ENCODE measurements around the gene KCNN1. TPM values are rescaled to one million over a fixed set of nuclear protein-coding genes. Genes with fewer than 3 reads are reported as not detected.

KCNN1 gene
- total and polyA plus RNA-seq, 9 of the 15 experiments (the other 6 are each of a cell fraction or from before 2014, with no cell fraction given): 0.01 to 6.2 (median 0.72) TPM

DNA sequence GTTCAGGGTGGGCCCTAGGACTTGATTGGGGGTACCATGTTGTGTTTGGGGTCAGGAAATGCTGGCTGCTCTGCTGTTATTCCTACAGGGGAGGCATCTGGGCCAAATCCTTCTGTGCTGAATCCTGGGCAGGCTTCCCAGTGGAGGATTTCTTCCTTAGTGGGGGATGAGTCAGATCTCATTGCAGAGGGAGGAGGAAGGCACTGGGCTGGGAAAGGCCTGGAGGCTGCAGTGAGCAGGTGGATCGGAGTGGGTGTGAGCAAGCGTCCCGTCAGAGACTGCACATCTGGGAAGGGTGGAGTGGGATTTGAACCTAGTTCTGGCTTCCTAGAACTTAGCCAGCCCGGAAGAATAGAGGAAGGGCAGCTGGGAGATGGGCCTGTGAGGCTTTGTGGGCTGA is 22.6 kb upstream of the KCNN1 start:
- DNase-seq (ENCODE audit: extremely low read depth in 1 of 4, low spot score in 3 of 4) (no peak), FAIRE-seq (no peak), ATAC-seq (no peak)
- Histone ChIP-seq H3K4me3 (no peak overlapping the region), H3K9me3 (replicated peaks; ENCODE audit: control insufficient read depth, insufficient read depth, low read depth, low read length) (no peaks in the 10 kb centered on the region), H3K36me3 (ENCODE audit: control insufficient read depth, insufficient read depth, low read length) (peaks cover 27% of the 10 kb centered on the region; the same call in 2 of the 3 replicates), H3K4me1 (replicated peaks in 1 of 2; ENCODE audit: control insufficient read depth in 2 of 2, insufficient read depth in 2 of 2, low read length in 2 of 2) (peaks cover 38 to 60% of the 10 kb centered on the region in 2 experiments), H4K20me1 (replicated peaks; ENCODE audit: control insufficient read depth, insufficient read depth, low read length) (no peaks in the 10 kb centered on the region), H3K79me2 (ENCODE audit: control insufficient read depth, insufficient read depth, low read length) (0 out of 3 replicates have a peak, but pooled peaks cover 3% of the 10 kb centered on the region), H3K9me1 (ENCODE audit: control insufficient read depth, insufficient read depth, low read length) (no peaks in the 10 kb centered on the region), H2AFZ (ENCODE audit: low read depth, low read length) (no peak overlapping the region), H3K27ac (ENCODE audit: extremely low read depth, low read depth, low read length) (no peak overlapping the region), H3K27me3 (ENCODE audit: control insufficient read depth in 2 of 2, insufficient read depth in 2 of 2, low read length in 2 of 2) (no peaks in the 10 kb centered on the region), H3K9ac (ENCODE audit: insufficient read depth in 1 of 2, low read depth in 2 of 2, low read length in 2 of 2) (peak overlapping the region; percentile 56 to 93; a peak in 3 of 4 replicates), H3K4me2 (ENCODE audit: insufficient read depth, low read length) (peak overlapping the region; percentile 78; the same call in 1 of the 2 replicates)
- no TSS peak for BruUV-seq (replicated peaks)
- in situ Hi-C loops (cut with MboI) (loop anchor here (10.0 kb wide), 1 partner anchor 50 kb away; no protein-coding TSS in a partner anchor), intact Hi-C loops (cut with micrococcal nuclease) (loop anchor here (10.0 kb wide), 1 partner anchor 210 kb away; the partner anchor contains the start of gene PIK3R2)
- POLR2A ChIA-PET: interaction anchor here (1.0 to 1.2 kb wide), 3 partner anchors 54 to 119 kb away, joined by 3 to 4 read pairs (median 3); no protein-coding TSS in a partner anchor
- TF ChIP-seq ZFP36 (IDR thresholded peaks at IDR 0.05; ENCODE audit: low read depth, low read length, partially characterized antibody) (peak; percentile 24), MTF1 (CRISPR knock-in tag; IDR thresholded peaks at IDR 0.05; ENCODE audit: borderline replicate concordance) (no peak), NFATC3 (IDR thresholded peaks at IDR 0.05) (no peak), MYBL2 (IDR thresholded peaks at IDR 0.05; ENCODE audit: low read depth) (no peak), MYBL2 (CRISPR knock-in tag; IDR thresholded peaks at IDR 0.05; ENCODE audit: borderline replicate concordance) (no peak), ZNF431 (CRISPR knock-in tag; IDR thresholded peaks at IDR 0.05) (no peak)
- TF ChIP-seq, protein P1, sequence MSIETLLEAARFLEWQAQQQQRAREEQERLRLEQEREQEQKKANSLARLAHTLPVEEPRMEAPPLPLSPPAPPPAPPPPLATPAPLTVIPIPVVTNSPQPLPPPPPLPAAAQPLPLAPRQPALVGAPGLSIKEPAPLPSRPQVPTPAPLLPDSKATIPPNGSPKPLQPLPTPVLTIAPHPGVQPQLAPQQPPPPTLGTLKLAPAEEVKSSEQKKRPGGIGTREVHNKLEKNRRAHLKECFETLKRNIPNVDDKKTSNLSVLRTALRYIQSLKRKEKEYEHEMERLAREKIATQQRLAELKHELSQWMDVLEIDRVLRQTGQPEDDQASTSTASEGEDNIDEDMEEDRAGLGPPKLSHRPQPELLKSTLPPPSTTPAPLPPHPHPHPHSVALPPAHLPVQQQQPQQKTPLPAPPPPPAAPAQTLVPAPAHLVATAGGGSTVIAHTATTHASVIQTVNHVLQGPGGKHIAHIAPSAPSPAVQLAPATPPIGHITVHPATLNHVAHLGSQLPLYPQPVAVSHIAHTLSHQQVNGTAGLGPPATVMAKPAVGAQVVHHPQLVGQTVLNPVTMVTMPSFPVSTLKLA (conservative IDR thresholded peaks at IDR 0.05): no peak
- WGBS (ENCODE audit: insufficient coverage, low coverage, missing lambda C conversion rate): 74% methylated on average over 4 of the region's 4 CpGs
- CTCF ChIA-PET (ENCODE audit: low intra/inter-chr PET ratio): no interaction called here

All from K562 (cell line).